Measurements from ENCODE around the gene CPOX.

CPOX gene

GRCh38 chr3:98532709-98533571, 60.5 kb downstream of the CPOX start:
- no peak for DNase-seq

GRCh38 chr3:98532275-98532637, 61.2 kb downstream of the CPOX start:
- no peak for DNase-seq

- DNase-seq = no peak
Observed at GRCh38 chr3:98531622-98532274, 61.7 kb downstream of the CPOX start, which contains the start of gene GPR15. Gene GPR15 (plus strand): TSS chr3:98531978. CDS start chr3:98532034, 56 bp downstream.

GRCh38 chr3:98530676-98531075, 62.7 kb downstream of the CPOX start:
- no peak for DNase-seq

GRCh38 chr3:98529856-98530459, 63.5 kb downstream of the CPOX start:
- DNase-seq = no peak
